Calu3 (cell line): Measurements from ENCODE around the gene HAVCR2. TPM values are rescaled to one million over a fixed set of nuclear protein-coding genes. Genes with fewer than 3 reads are reported as not detected.

Source experiments
- BruUV-seq: library from RNA; stranded (reverse); fragments of 400-500 nt; replicated peaks from 2 replicates; lab custom pipeline; 2021; lab: Mats Ljungman, UMichigan
- CTCF ChIA-PET: fragments of 300-600 bp; sonication (Branson Sonifier 250); formaldehyde crosslinking; loops from one replicate; lab custom pipeline; 2022; ENCODE audit warnings: antibody characterized with exemption; lab: Charles Lee
- DNase-seq: peaks from one replicate; pipeline ENCODE4 v3.0.0; 2022
- H3K27ac Mint-ChIP-seq: one replicate; pipeline ENCODE4 v1.8.0; 2022; ENCODE audit warnings: mixed read lengths; ENCODE audit not compliant: unreplicated experiment
- H3K27me3 Mint-ChIP-seq: one replicate; pipeline ENCODE4 v1.8.0; 2022; ENCODE audit warnings: mixed read lengths; ENCODE audit not compliant: unreplicated experiment
- H3K36me3 Mint-ChIP-seq: one replicate; pipeline ENCODE4 v1.8.0; 2022; ENCODE audit warnings: mild to moderate bottlenecking, moderate library complexity, mixed read lengths; ENCODE audit not compliant: insufficient read depth, unreplicated experiment
- H3K4me1 Mint-ChIP-seq: one replicate; pipeline ENCODE4 v1.8.0; 2022; ENCODE audit warnings: mild to moderate bottlenecking, low read depth, mixed read lengths; ENCODE audit not compliant: unreplicated experiment
- H3K4me3 Mint-ChIP-seq: one replicate; pipeline ENCODE4 v1.8.0; 2022; ENCODE audit warnings: mild to moderate bottlenecking, low read depth, moderate library complexity, mixed read lengths; ENCODE audit not compliant: unreplicated experiment
- H3K9me3 Mint-ChIP-seq: one replicate; pipeline ENCODE4 v1.8.0; 2022; ENCODE audit warnings: low read depth, mixed read lengths; ENCODE audit not compliant: unreplicated experiment
- CTCF ChIP-seq: fragments of 200-600 bp; IDR thresholded peaks from one replicate; pipeline ENCODE4 v1.8.0; 2022; ENCODE audit warnings: antibody characterized with exemption; ENCODE audit not compliant: unreplicated experiment
- intact Hi-C: fragments of 100-400 bp; cut with micrococcal nuclease; formaldehyde crosslinking; loops from one replicate; pipeline ENCODE4 v1.10.0; 2022; ENCODE audit not compliant: unreplicated experiment
- total RNA-seq: library from RNA; stranded (reverse); gene quantifications from 2 replicates; pipeline ENCODE4 v1.2.3, GENCODE V29; 2022

The HAVCR2 gene
- total RNA-seq, 1 experiment from 2014 or later: 0.19 TPM

DNA sequence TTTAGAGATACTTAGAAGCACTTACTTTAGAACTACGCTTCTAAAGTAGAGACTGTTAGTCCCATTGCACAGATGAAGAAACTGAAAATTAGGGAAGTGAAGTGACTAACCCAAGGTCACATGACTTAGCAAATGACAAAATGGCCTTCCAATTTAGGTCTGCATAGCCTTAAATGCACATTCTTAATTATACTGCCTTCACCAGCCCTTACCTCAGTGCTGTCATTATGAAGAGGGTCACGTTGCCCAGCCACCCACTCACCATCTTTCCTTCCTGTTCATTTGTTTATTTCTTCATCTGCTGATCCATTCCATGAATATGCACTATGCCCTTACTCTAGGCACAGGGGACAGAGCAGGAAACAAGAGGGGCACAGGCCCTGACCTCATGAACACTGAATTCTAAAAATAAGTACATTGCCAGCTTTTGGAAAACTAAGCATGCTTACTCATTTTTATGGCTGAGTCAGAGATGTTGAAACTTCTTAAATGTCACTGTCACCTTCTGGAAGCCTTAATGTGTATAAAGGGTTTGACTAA, 8.6 kb downstream of the HAVCR2 start:
- Mint-ChIP-seq H3K9me3 (no peaks in the 10 kb centered on the region), H3K4me3 (no peak overlapping the region), H3K4me1 (peaks cover 17% of the 10 kb centered on the region), H3K27ac (no peak overlapping the region), H3K27me3 (no peaks in the 10 kb centered on the region), H3K36me3 (no peaks in the 10 kb centered on the region)
- no peak for TF ChIP-seq CTCF
- intact Hi-C loops: no loop called here
- no TSS peak for BruUV-seq
- CTCF ChIA-PET: no interaction called here
- no peak for DNase-seq

DNA sequence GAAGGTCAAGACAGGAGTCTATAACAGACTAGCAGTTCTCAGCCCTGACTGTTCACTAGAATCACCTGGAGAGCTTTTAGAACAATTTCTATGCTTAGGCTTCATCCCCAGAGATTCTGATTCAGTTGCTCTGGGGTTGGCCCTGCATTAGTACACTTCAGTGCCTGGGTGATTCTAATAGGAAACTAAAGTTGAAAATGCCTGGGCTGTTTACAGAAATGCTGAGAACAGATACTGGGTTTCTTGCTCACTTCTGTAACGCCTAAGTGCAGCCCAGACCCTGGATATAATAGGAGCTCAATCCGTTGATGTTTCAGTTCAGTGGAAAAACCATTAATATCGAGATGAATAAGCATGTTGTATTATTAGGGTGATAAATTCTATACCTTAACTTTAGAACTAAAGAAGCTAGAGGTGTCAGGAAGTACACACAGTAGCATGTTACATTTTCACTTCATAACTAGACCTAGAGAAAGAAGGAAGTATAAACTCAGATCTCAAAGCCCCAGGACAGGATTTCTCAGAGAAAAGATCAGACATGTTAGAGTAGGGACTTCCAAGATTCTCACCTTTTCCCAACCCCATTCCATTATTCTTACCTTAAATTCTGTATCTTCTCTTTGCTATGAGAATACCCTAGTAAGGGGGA, 20.4 kb downstream of the HAVCR2 start:
- BruUV-seq: no TSS peak
- no peak overlapping the region for H3K4me3 Mint-ChIP-seq
- DNase-seq: no peak
- TF ChIP-seq CTCF: no peak
- CTCF ChIA-PET: no interaction called here
- H3K27me3 Mint-ChIP-seq: no peaks in the 10 kb centered on the region
- intact Hi-C loops: no loop called here
- H3K4me1 Mint-ChIP-seq: peaks cover 16% of the 10 kb centered on the region
- H3K27ac Mint-ChIP-seq: no peak overlapping the region
- H3K9me3 Mint-ChIP-seq: no peaks in the 10 kb centered on the region
- H3K36me3 Mint-ChIP-seq: no peaks in the 10 kb centered on the region

DNA sequence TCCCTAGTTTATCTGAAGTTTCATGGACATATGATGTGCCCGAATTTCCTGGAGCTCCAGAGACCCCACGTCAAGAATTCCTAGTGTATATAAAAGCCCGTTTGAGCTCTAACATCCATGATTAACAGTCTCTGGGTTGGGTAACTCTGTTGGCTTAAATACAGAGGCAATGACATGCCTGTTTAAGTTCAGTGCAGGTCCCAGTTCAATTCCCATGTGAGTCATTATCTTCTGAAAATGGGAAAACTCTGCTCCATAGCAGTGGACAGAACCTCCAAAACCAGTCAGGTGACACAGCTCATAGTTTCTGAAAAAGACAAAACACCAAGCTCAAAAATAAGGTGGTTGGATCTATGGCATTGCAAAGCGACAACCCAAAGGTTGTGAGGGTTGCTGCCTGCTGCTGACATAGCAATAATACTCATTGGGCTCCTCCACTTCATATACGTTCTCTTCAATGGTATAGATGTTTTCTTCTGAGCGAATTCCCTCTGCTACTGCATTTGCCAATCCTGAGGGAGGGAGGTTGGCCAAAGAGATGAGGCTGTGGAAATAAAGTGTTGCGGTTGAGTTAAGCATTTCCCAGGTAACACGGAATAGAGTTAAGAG, 22.0 kb downstream of the HAVCR2 start:
- no peak for DNase-seq
- no peak overlapping the region for H3K4me3 Mint-ChIP-seq
- CTCF ChIA-PET: no interaction called here
- H3K36me3 Mint-ChIP-seq: no peaks in the 10 kb centered on the region
- no TSS peak for BruUV-seq
- intact Hi-C loops: no loop called here
- H3K4me1 Mint-ChIP-seq: peaks cover 15% of the 10 kb centered on the region
- no peak for TF ChIP-seq CTCF
- no peaks in the 10 kb centered on the region for H3K27me3 Mint-ChIP-seq
- no peaks in the 10 kb centered on the region for H3K9me3 Mint-ChIP-seq
- H3K27ac Mint-ChIP-seq: no peak overlapping the region

- no peaks in the 10 kb centered on the region for H3K27me3 Mint-ChIP-seq
- no peak for DNase-seq
- no peak for TF ChIP-seq CTCF
- intact Hi-C loops: no loop called here
- BruUV-seq: no TSS peak
- H3K27ac Mint-ChIP-seq: no peak overlapping the region
- no peaks in the 10 kb centered on the region for H3K9me3 Mint-ChIP-seq
- H3K4me3 Mint-ChIP-seq: no peak overlapping the region
- peaks cover 6% of the 10 kb centered on the region for H3K4me1 Mint-ChIP-seq
- H3K36me3 Mint-ChIP-seq: no peaks in the 10 kb centered on the region
- CTCF ChIA-PET: no interaction called here
Observed at GRCh38 chr5:157085930-157086329, 22.9 kb downstream of the HAVCR2 start.
